ENCODE data around the gene MINK1.

MINK1 gene

DNA sequence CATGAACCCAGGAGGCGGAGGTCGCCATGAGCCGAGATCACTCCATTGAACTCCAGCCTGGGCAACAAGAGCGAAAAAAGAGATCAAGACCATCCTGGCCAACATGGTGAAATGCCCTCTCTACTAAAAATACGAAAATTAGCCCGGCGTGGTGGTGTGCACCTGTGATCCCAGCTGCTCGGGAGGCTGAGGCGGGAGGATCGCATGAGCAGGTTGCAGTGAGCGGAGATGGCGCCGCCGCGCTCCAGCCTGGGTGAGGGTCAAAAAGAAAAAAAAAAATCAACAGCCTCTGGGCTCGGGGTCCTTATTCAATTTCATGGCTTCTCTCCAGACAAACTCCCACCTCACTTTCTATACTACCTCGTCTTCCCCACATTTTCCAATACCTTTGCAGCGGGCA, 95.7 kb downstream of the MINK1 start:
- H2AK5ac ChIP-seq (ENCODE audit: low read length): no peak overlapping the region
- H2BK120ac ChIP-seq (ENCODE audit: insufficient read depth, low read length, poor library complexity): no peak overlapping the region
- no peak overlapping the region for H4K91ac ChIP-seq (ENCODE audit: low read depth, low read length)
- no peak overlapping the region for H3K9ac ChIP-seq (ENCODE audit: low read length)
- 100% methylated on average over 1 of the region's 18 CpGs for WGBS (ENCODE audit: extremely low coverage, insufficient coverage, insufficient read length)
- H4K12ac ChIP-seq (ENCODE audit: low read depth, low read length): no peak overlapping the region
- no peak overlapping the region for H3K4ac ChIP-seq (ENCODE audit: low read depth, low read length)
- H2AFZ ChIP-seq (ENCODE audit: insufficient read depth, low read length, poor library complexity): no peak overlapping the region
- no peak overlapping the region for H3K4me2 ChIP-seq (ENCODE audit: low read length)
- no peak overlapping the region for H3K23ac ChIP-seq (ENCODE audit: low read length)
- no peak overlapping the region for H4K8ac ChIP-seq (ENCODE audit: low read depth, low read length)
- H3K36me3 ChIP-seq (ENCODE audit: control insufficient read depth in 1 of 2, insufficient read depth in 2 of 2, low read length in 2 of 2): peaks cover 4 to 5% of the 10 kb centered on the region in 2 experiments
- no peaks in the 10 kb centered on the region for H3K79me2 ChIP-seq (ENCODE audit: control insufficient read depth, insufficient read depth, low read length, poor library complexity)
- H3K27me3 ChIP-seq (ENCODE audit: insufficient read depth, low read length): no peaks in the 10 kb centered on the region
- no peak overlapping the region for H2BK5ac ChIP-seq (ENCODE audit: low read depth, low read length, poor library complexity)
- peaks cover 2% of the 10 kb centered on the region for H3K9me3 ChIP-seq (ENCODE audit: insufficient read depth, low read depth, low read length)
- no peaks in the 10 kb centered on the region for H3K79me1 ChIP-seq (ENCODE audit: low read length)
- DNase-seq: no peak
- H3K27ac ChIP-seq (ENCODE audit: low read depth, low read length): no peak overlapping the region
- H3K14ac ChIP-seq (ENCODE audit: low read length): no peak overlapping the region
- H2BK12ac ChIP-seq (ENCODE audit: low read length): no peak overlapping the region
- H3K4me1 ChIP-seq (ENCODE audit: control insufficient read depth in 1 of 2, insufficient read depth in 2 of 2, low read length in 2 of 2): no peaks in the 10 kb centered on the region
- no peak overlapping the region for H3K4me3 ChIP-seq (ENCODE audit: low read depth, low read length)
- no peak overlapping the region for H3K18ac ChIP-seq (ENCODE audit: low read length)

- Histone ChIP-seq H3K4me3 (ENCODE audit: low read depth, low read length) (no peak within 1 kb of the TSS), H2BK5ac (ENCODE audit: low read depth, low read length, poor library complexity) (no peak within 1 kb of the TSS), H3K36me3 (ENCODE audit: control insufficient read depth in 1 of 2, insufficient read depth in 2 of 2, low read length in 2 of 2) (peaks cover 8 to 12% of the 10 kb centered on the region in 2 experiments), H3K79me1 (ENCODE audit: low read length) (peaks cover 2% of the 10 kb centered on the region), H3K14ac (ENCODE audit: low read length) (no peak within 1 kb of the TSS), H3K18ac (ENCODE audit: low read length) (no peak within 1 kb of the TSS), H2AFZ (ENCODE audit: insufficient read depth, low read length, poor library complexity) (no peak within 1 kb of the TSS), H3K9ac (ENCODE audit: low read length) (no peak within 1 kb of the TSS), H3K9me3 (ENCODE audit: insufficient read depth, low read depth, low read length) (peaks cover 2% of the 10 kb centered on the region), H3K27me3 (ENCODE audit: insufficient read depth, low read length) (no peaks in the 10 kb centered on the region), H3K79me2 (ENCODE audit: control insufficient read depth, insufficient read depth, low read length, poor library complexity) (no peaks in the 10 kb centered on the region), H2BK12ac (ENCODE audit: low read length) (no peak within 1 kb of the TSS), H3K4me2 (ENCODE audit: low read length) (no peak within 1 kb of the TSS), H3K27ac (ENCODE audit: low read depth, low read length) (no peak within 1 kb of the TSS), H3K4me1 (ENCODE audit: control insufficient read depth in 1 of 2, insufficient read depth in 2 of 2, low read length in 2 of 2) (no peaks in the 10 kb centered on the region), H4K12ac (ENCODE audit: low read depth, low read length) (no peak within 1 kb of the TSS), H4K91ac (ENCODE audit: low read depth, low read length) (no peak within 1 kb of the TSS), H2AK5ac (ENCODE audit: low read length) (no peak within 1 kb of the TSS), H4K8ac (ENCODE audit: low read depth, low read length) (no peak within 1 kb of the TSS), H2BK120ac (ENCODE audit: insufficient read depth, low read length, poor library complexity) (no peak within 1 kb of the TSS), H3K4ac (ENCODE audit: low read depth, low read length) (no peak within 1 kb of the TSS), H3K23ac (ENCODE audit: low read length) (no peak within 1 kb of the TSS)
- no CpG with 5 or more reads among the region's 14 CpGs for WGBS (ENCODE audit: extremely low coverage, insufficient coverage, insufficient read length)
- no peak for DNase-seq
Measured at GRCh38 chr17:4931963-4932362, 98.8 kb downstream of the MINK1 start, which contains the start of gene GP1BA. TSS of gene GP1BA (plus strand) at chr17:4932277. CDS start at chr17:4932605, 328 bp downstream.

- H4K91ac ChIP-seq (ENCODE audit: low read depth, low read length): no peak overlapping the region
- no CpG with 5 or more reads among the region's 12 CpGs for WGBS (ENCODE audit: extremely low coverage, insufficient coverage, insufficient read length)
- H3K9ac ChIP-seq (ENCODE audit: low read length): no peak overlapping the region
- H3K4me1 ChIP-seq (ENCODE audit: control insufficient read depth in 1 of 2, insufficient read depth in 2 of 2, low read length in 2 of 2): no peaks in the 10 kb centered on the region
- no peak overlapping the region for H3K4me3 ChIP-seq (ENCODE audit: low read depth, low read length)
- no peak overlapping the region for H3K27ac ChIP-seq (ENCODE audit: low read depth, low read length)
- no peak overlapping the region for H4K12ac ChIP-seq (ENCODE audit: low read depth, low read length)
- peaks cover 2% of the 10 kb centered on the region for H3K79me1 ChIP-seq (ENCODE audit: low read length)
- no peak overlapping the region for H2AK5ac ChIP-seq (ENCODE audit: low read length)
- no peak overlapping the region for H3K18ac ChIP-seq (ENCODE audit: low read length)
- no peak for DNase-seq
- no peak overlapping the region for H3K14ac ChIP-seq (ENCODE audit: low read length)
- no peak overlapping the region for H2AFZ ChIP-seq (ENCODE audit: insufficient read depth, low read length, poor library complexity)
- no peaks in the 10 kb centered on the region for H3K79me2 ChIP-seq (ENCODE audit: control insufficient read depth, insufficient read depth, low read length, poor library complexity)
- no peak overlapping the region for H3K4me2 ChIP-seq (ENCODE audit: low read length)
- no peaks in the 10 kb centered on the region for H3K27me3 ChIP-seq (ENCODE audit: insufficient read depth, low read length)
- peaks cover 15 to 18% of the 10 kb centered on the region in 2 experiments for H3K36me3 ChIP-seq (ENCODE audit: control insufficient read depth in 1 of 2, insufficient read depth in 2 of 2, low read length in 2 of 2)
- H2BK12ac ChIP-seq (ENCODE audit: low read length): no peak overlapping the region
- no peak overlapping the region for H2BK120ac ChIP-seq (ENCODE audit: insufficient read depth, low read length, poor library complexity)
- H3K23ac ChIP-seq (ENCODE audit: low read length): no peak overlapping the region
- H3K9me3 ChIP-seq (ENCODE audit: insufficient read depth, low read depth, low read length): peaks cover 2% of the 10 kb centered on the region
- no peak overlapping the region for H2BK5ac ChIP-seq (ENCODE audit: low read depth, low read length, poor library complexity)
- no peak overlapping the region for H3K4ac ChIP-seq (ENCODE audit: low read depth, low read length)
- H4K8ac ChIP-seq (ENCODE audit: low read depth, low read length): no peak overlapping the region
Measured at GRCh38 chr17:4932756-4933155, 99.6 kb downstream of the MINK1 start.

- H4K8ac ChIP-seq (ENCODE audit: low read depth, low read length): no peak overlapping the region
- H3K36me3 ChIP-seq (ENCODE audit: control insufficient read depth in 1 of 2, insufficient read depth in 2 of 2, low read length in 2 of 2): peaks cover 23 to 27% of the 10 kb centered on the region in 2 experiments
- H3K79me2 ChIP-seq (ENCODE audit: control insufficient read depth, insufficient read depth, low read length, poor library complexity): peaks cover 1% of the 10 kb centered on the region
- no peak overlapping the region for H2AK5ac ChIP-seq (ENCODE audit: low read length)
- H4K12ac ChIP-seq (ENCODE audit: low read depth, low read length): no peak overlapping the region
- peaks cover under 1 to 2% of the 10 kb centered on the region in 2 experiments for H3K4me1 ChIP-seq (ENCODE audit: control insufficient read depth in 1 of 2, insufficient read depth in 2 of 2, low read length in 2 of 2)
- no peak overlapping the region for H2AFZ ChIP-seq (ENCODE audit: insufficient read depth, low read length, poor library complexity)
- 100% methylated on average over 1 of the region's 16 CpGs for WGBS (ENCODE audit: extremely low coverage, insufficient coverage, insufficient read length)
- H4K91ac ChIP-seq (ENCODE audit: low read depth, low read length): no peak overlapping the region
- peaks cover 2% of the 10 kb centered on the region for H3K9me3 ChIP-seq (ENCODE audit: insufficient read depth, low read depth, low read length)
- no peak overlapping the region for H3K4me2 ChIP-seq (ENCODE audit: low read length)
- no peak overlapping the region for H3K4me3 ChIP-seq (ENCODE audit: low read depth, low read length)
- no peak overlapping the region for H2BK5ac ChIP-seq (ENCODE audit: low read depth, low read length, poor library complexity)
- H3K79me1 ChIP-seq (ENCODE audit: low read length): peaks cover 2% of the 10 kb centered on the region
- H3K9ac ChIP-seq (ENCODE audit: low read length): no peak overlapping the region
- H3K14ac ChIP-seq (ENCODE audit: low read length): no peak overlapping the region
- H3K27ac ChIP-seq (ENCODE audit: low read depth, low read length): no peak overlapping the region
- no peak overlapping the region for H2BK12ac ChIP-seq (ENCODE audit: low read length)
- H3K18ac ChIP-seq (ENCODE audit: low read length): no peak overlapping the region
- no peak overlapping the region for H3K23ac ChIP-seq (ENCODE audit: low read length)
- DNase-seq: no peak
- no peak overlapping the region for H3K4ac ChIP-seq (ENCODE audit: low read depth, low read length)
- H3K27me3 ChIP-seq (ENCODE audit: insufficient read depth, low read length): no peaks in the 10 kb centered on the region
- H2BK120ac ChIP-seq (ENCODE audit: insufficient read depth, low read length, poor library complexity): no peak overlapping the region
Measured at GRCh38 chr17:4933646-4934045, 100.5 kb downstream of the MINK1 start.

All from trophoblast cell (in vitro differentiated cells and primary cell).